Esophagus muscularis mucosa (tissue), 4 donors: ENCODE data around the gene SECISBP2. TPM values are rescaled to one million over a fixed set of nuclear protein-coding genes. Genes with fewer than 3 reads are reported as not detected.

Experiments
- DNase-seq: peaks from one replicate; pipeline ENCODE4 v3.0.0-alpha.2; 2017; ENCODE audit errors: extremely low spot score
- H3K27ac ChIP-seq, 4 donors: fragments of 200-600 bp; sonication (generic); replicated peaks in 1 of 4; 1 replicate in 3 of 4; 2 replicates in 1 of 4; pipeline ENCODE4 v1.5.1; 2016 to 2019; ENCODE audit warnings: mild to moderate bottlenecking in 1 of 4
- H3K27me3 ChIP-seq, 4 donors: fragments of 200-600 bp; sonication (generic); one replicate each; pipeline versions ENCODE4 v1.5.1 to v1.6.0; 2016 to 2019
- H3K36me3 ChIP-seq, 4 donors: fragments of 200-600 bp; sonication (generic); one replicate each; pipeline ENCODE4 v1.5.1; 2016 to 2019
- H3K4me1 ChIP-seq, 4 donors: fragments of 200-600 bp; sonication (generic); one replicate each; pipeline ENCODE4 v1.5.1; 2016 to 2019
- H3K4me3 ChIP-seq, 4 donors: fragments of 200-600 bp; sonication (generic); 1 replicate in 2 of 4; 2 replicates in 2 of 4; pipeline ENCODE4 v1.5.1; 2016 to 2019; ENCODE audit warnings: mild to moderate bottlenecking in 4 of 4, moderate library complexity in 1 of 4
- H3K9me3 ChIP-seq, 4 donors: fragments of 200-600 bp; sonication (generic); 1 replicate in 3 of 4; 2 replicates in 1 of 4; pipeline ENCODE4 v1.5.1; 2016 to 2019
- CTCF ChIP-seq, 3 experiments: fragments of 200-600 bp in 2 of 3; fragments of 450-650 bp in 1 of 3; sonication (generic) in 2 of 3; IDR thresholded peaks; one replicate each; pipeline ENCODE4 v1.5.1; 2017 to 2019; ENCODE audit warnings: antibody characterized with exemption in 3 of 3, mild to moderate bottlenecking in 2 of 3, moderate library complexity in 1 of 3
- EP300 ChIP-seq: sonication (generic); formaldehyde crosslinking; IDR thresholded peaks from one replicate; pipeline ENCODE4 v1.6.1; 2017; ENCODE audit warnings: antibody characterized with exemption
- POLR2A ChIP-seq: fragments of 450-650 bp; IDR thresholded peaks from one replicate; pipeline ENCODE4 v1.6.1; 2017; ENCODE audit warnings: antibody characterized with exemption, moderate library complexity, mild to moderate bottlenecking, low read depth
- POLR2AphosphoS5 ChIP-seq, 2 donors: sonication (generic); formaldehyde crosslinking; IDR thresholded peaks; one replicate each; pipeline ENCODE4 v1.6.1; 2017; ENCODE audit warnings: antibody characterized with exemption in 2 of 2
- WGBS: methylation state at CpG from one replicate; pipeline ENCODE4 v1.1.5; 2018; 5-methylcytosine and 5-hydroxymethylcytosine counted together
- intact Hi-C: fragments of 100-400 bp; cut with DNase I; formaldehyde crosslinking; loops from one replicate; pipeline ENCODE4 v1.15.1; 2023
- total RNA-seq, 4 donors: library from RNA; depleted of rRNA; stranded (reverse); fragments of >200 nt; gene quantifications; one replicate each; pipeline versions ENCODE4 v1.1.0 to v1.2.1, GENCODE V29; 2016

The SECISBP2 gene
- total RNA-seq, 4 donors from 2014 or later, result 24.0 to 32.8 (median 29.0) TPM

- Histone ChIP-seq H3K36me3 (peaks cover 13 to 98% (median 56%) of the 10 kb centered on the region in 4 donors), H3K27me3 (no peaks in the 10 kb centered on the region), H3K27ac (no peak overlapping the region), H3K4me1 (no peaks in the 10 kb centered on the region), H3K9me3 (no peaks in the 10 kb centered on the region), H3K4me3 (no peak overlapping the region)
- DNase-seq, result no peak
- 82% methylated on average over 10 of the region's 12 CpGs for WGBS
- TF ChIP-seq EP300 (no peak), POLR2A (no peak), CTCF (IDR thresholded peaks at IDR 0.05) (no peak), POLR2AphosphoS5 (IDR thresholded peaks at IDR 0.05) (no peak)
- intact Hi-C loops, result loop anchor here (10.0 kb wide), 1 partner anchor 150 kb away; no protein-coding TSS in a partner anchor
Measured at GRCh38 chr9:89394412-89394811, 76.1 kb downstream of the SECISBP2 start.

- Histone ChIP-seq H3K27ac (no peak overlapping the region), H3K27me3 (no peaks in the 10 kb centered on the region), H3K36me3 (peaks cover 7 to 93% (median 42%) of the 10 kb centered on the region in 4 donors), H3K4me3 (no peak overlapping the region), H3K9me3 (no peaks in the 10 kb centered on the region), H3K4me1 (no peaks in the 10 kb centered on the region)
- intact Hi-C loops, result loop anchor here (10.0 kb wide), 1 partner anchor 149 kb away; no protein-coding TSS in a partner anchor
- TF ChIP-seq POLR2AphosphoS5 (IDR thresholded peaks at IDR 0.05), result no peak
- no peak for TF ChIP-seq CTCF (IDR thresholded peaks at IDR 0.05)
- TF ChIP-seq EP300, result no peak
- no peak for TF ChIP-seq POLR2A
- no peak for DNase-seq
- 93% methylated on average over 10 of the region's 11 CpGs for WGBS
Measured at GRCh38 chr9:89395931-89396710, 77.8 kb downstream of the SECISBP2 start.

GRCh38 chr9:89397471-89397870, 79.2 kb downstream of the SECISBP2 start:
- intact Hi-C loops, result loop anchor here (10.0 kb wide), 1 partner anchor 147 kb away; no protein-coding TSS in a partner anchor
- no peak for DNase-seq
- H3K4me3 ChIP-seq, result no peak overlapping the region
- no peaks in the 10 kb centered on the region for H3K9me3 ChIP-seq
- H3K4me1 ChIP-seq, result no peaks in the 10 kb centered on the region
- WGBS, result 92% methylated on average over 4 of the region's 5 CpGs
- no peak overlapping the region for H3K27ac ChIP-seq
- TF ChIP-seq EP300, result no peak
- TF ChIP-seq POLR2AphosphoS5 (IDR thresholded peaks at IDR 0.05), result no peak
- TF ChIP-seq POLR2A, result no peak
- no peak for TF ChIP-seq CTCF (IDR thresholded peaks at IDR 0.05)
- H3K27me3 ChIP-seq, result no peaks in the 10 kb centered on the region
- H3K36me3 ChIP-seq, result peaks cover 4 to 91% (median 39%) of the 10 kb centered on the region in 4 donors

GRCh38 chr9:89398621-89399020, 80.3 kb downstream of the SECISBP2 start:
- H3K4me1 ChIP-seq, result no peaks in the 10 kb centered on the region
- no peaks in the 10 kb centered on the region for H3K27me3 ChIP-seq
- intact Hi-C loops, result loop anchor here (10.0 kb wide), 1 partner anchor 146 kb away; no protein-coding TSS in a partner anchor
- no peak overlapping the region for H3K27ac ChIP-seq
- no peaks in the 10 kb centered on the region for H3K9me3 ChIP-seq
- WGBS, result 98% methylated on average over 5 of the region's 5 CpGs
- no peak overlapping the region for H3K4me3 ChIP-seq
- H3K36me3 ChIP-seq, result peaks cover 3 to 87% (median 31%) of the 10 kb centered on the region in 4 donors
- DNase-seq, result no peak
- TF ChIP-seq POLR2A (no peak), POLR2AphosphoS5 (IDR thresholded peaks at IDR 0.05) (no peak), CTCF (IDR thresholded peaks at IDR 0.05) (no peak), EP300 (no peak)
